Measurements from ENCODE around the gene CHTF18. TPM values are rescaled to one million over a fixed set of nuclear protein-coding genes. Genes with fewer than 3 reads are reported as not detected.

The CHTF18 gene
- total RNA-seq, 1 experiment from 2014 or later: 120 TPM

DNA sequence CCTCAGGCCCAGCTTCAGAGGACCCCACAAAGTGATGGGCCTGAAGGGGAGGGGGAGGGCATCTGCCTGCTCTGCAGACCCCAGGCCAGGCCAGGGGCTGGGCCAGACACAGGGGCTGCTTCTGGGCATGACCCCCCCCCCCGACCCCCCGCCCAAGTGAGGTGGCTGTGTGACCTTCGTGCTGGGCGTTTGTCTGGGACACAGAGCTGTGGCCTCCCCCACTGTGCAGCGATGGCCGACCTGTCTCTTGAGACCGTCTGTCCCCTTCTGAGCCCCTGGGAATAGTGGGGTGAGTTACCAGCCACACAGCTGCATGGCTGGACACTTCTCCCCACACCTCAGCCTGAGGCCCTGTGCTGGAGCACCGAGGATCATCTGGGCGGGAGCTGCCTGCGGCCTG is 47.0 kb downstream of the CHTF18 start:
- no peak overlapping the region for H3K4me2 ChIP-seq (ENCODE audit: insufficient read depth, insufficient read length, low read length)
- no peak overlapping the region for H4K5ac ChIP-seq (ENCODE audit: insufficient read length, low read depth, low read length)
- no peak overlapping the region for H3K27ac Mint-ChIP-seq
- H3K4me3 Mint-ChIP-seq: no peak overlapping the region; a peak in 1 of 5 replicates
- H3K27ac ChIP-seq (ENCODE audit: insufficient read length, low read depth, low read length): no peak overlapping the region
- H2BK120ac ChIP-seq (ENCODE audit: low read depth, low read length, poor library complexity, severe bottlenecking): no peak overlapping the region
- no peak overlapping the region for H2BK12ac ChIP-seq (ENCODE audit: insufficient read length, low read depth, low read length)
- H3K4ac ChIP-seq (ENCODE audit: low read depth, low read length): no peak overlapping the region
- H3K18ac ChIP-seq (ENCODE audit: insufficient read length, low read depth, low read length): no peak overlapping the region
- H3K14ac ChIP-seq (ENCODE audit: insufficient read depth, low read length): no peak overlapping the region
- peaks cover 0 to 13% (median 4%) of the 10 kb centered on the region in 3 experiments; a peak in 5 of 7 replicates for H3K36me3 Mint-ChIP-seq (ENCODE audit: insufficient read depth in 1 of 3, low read depth in 3 of 3)
- DNase-seq: no peak
- peaks cover 23 to 24% of the 10 kb centered on the region in 2 experiments for H3K9me3 Mint-ChIP-seq
- no CpG with 5 or more reads among the region's 10 CpGs for WGBS (ENCODE audit: extremely low coverage, insufficient read length, low lambda C conversion rate)
- H3K9ac ChIP-seq (ENCODE audit: extremely low read depth, insufficient read length, low read length): no peak overlapping the region
- H3K23ac ChIP-seq (ENCODE audit: insufficient read length, low read depth, low read length): no peak overlapping the region
- no peaks in the 10 kb centered on the region for H3K79me1 ChIP-seq (ENCODE audit: insufficient read depth, low read depth, low read length, poor library complexity, severe bottlenecking)
- H3K9me3 ChIP-seq (ENCODE audit: control insufficient read depth, low read depth, low read length): no peaks in the 10 kb centered on the region
- no peak overlapping the region for H2BK15ac ChIP-seq (ENCODE audit: low read depth, low read length)
- H4K91ac ChIP-seq (ENCODE audit: insufficient read length, low read depth, low read length): no peak overlapping the region
- H3K27me3 Mint-ChIP-seq (ENCODE audit: low read depth): peaks cover 27% of the 10 kb centered on the region
- H3K4me1 ChIP-seq (ENCODE audit: insufficient read depth, low read length): no peaks in the 10 kb centered on the region
- no peak overlapping the region for H3K56ac ChIP-seq (ENCODE audit: insufficient read length, low read depth, low read length)
- TF ChIP-seq, protein P1, sequence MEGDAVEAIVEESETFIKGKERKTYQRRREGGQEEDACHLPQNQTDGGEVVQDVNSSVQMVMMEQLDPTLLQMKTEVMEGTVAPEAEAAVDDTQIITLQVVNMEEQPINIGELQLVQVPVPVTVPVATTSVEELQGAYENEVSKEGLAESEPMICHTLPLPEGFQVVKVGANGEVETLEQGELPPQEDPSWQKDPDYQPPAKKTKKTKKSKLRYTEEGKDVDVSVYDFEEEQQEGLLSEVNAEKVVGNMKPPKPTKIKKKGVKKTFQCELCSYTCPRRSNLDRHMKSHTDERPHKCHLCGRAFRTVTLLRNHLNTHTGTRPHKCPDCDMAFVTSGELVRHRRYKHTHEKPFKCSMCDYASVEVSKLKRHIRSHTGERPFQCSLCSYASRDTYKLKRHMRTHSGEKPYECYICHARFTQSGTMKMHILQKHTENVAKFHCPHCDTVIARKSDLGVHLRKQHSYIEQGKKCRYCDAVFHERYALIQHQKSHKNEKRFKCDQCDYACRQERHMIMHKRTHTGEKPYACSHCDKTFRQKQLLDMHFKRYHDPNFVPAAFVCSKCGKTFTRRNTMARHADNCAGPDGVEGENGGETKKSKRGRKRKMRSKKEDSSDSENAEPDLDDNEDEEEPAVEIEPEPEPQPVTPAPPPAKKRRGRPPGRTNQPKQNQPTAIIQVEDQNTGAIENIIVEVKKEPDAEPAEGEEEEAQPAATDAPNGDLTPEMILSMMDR (conservative IDR thresholded peaks at IDR 0.05): no peak
- no peaks in the 10 kb centered on the region for H3K4me1 Mint-ChIP-seq
- H3K27me3 ChIP-seq (ENCODE audit: insufficient read depth, low read length): no peaks in the 10 kb centered on the region
- no peak overlapping the region for H4K8ac ChIP-seq (replicated peaks; ENCODE audit: insufficient read length, low read depth, low read length)
- no peaks in the 10 kb centered on the region for H3K23me2 ChIP-seq (ENCODE audit: insufficient read length, low read depth, low read length, poor library complexity, severe bottlenecking)
- H4K20me1 ChIP-seq (ENCODE audit: control insufficient read depth, insufficient read depth, insufficient read length): no peaks in the 10 kb centered on the region
- no peaks in the 10 kb centered on the region for H3K79me2 ChIP-seq (ENCODE audit: insufficient read depth, low read length)
- H2BK20ac ChIP-seq (ENCODE audit: low read depth, low read length, poor library complexity, severe bottlenecking): no peak overlapping the region
- H2BK5ac ChIP-seq (ENCODE audit: insufficient read length, low read length): no peak overlapping the region
- no peak overlapping the region for H3T11ph ChIP-seq (ENCODE audit: low read length)
- H2AFZ ChIP-seq (ENCODE audit: low read length): no peak overlapping the region
- no peak overlapping the region for H2AK5ac ChIP-seq (ENCODE audit: insufficient read length, low read length)
